ENCODE data around the gene FGF22. TPM values are rescaled to one million over a fixed set of nuclear protein-coding genes. Genes with fewer than 3 reads are reported as not detected.

Gene FGF22
- total RNA-seq, 1 experiment from 2014 or later: 1.3 TPM

- H3K27ac ChIP-seq (ENCODE audit: low read length): no peak overlapping the region
- peak overlapping the region; percentile 66; the same call in 1 of the 2 replicates for H3K4me3 ChIP-seq (ENCODE audit: low read length)
- H3K4me2 ChIP-seq (ENCODE audit: low read length): peak overlapping the region; percentile 83
- no peak overlapping the region for H3K9ac ChIP-seq (ENCODE audit: low read length)
- ATAC-seq (no peak), DNase-seq (no peak)
- no peaks in the 10 kb centered on the region for H3K9me3 ChIP-seq (ENCODE audit: low read length)
- no peaks in the 10 kb centered on the region for H4K20me1 ChIP-seq (ENCODE audit: low read length)
- ChIA-PET CTCF (no interaction called here), POLR2A (ENCODE audit: unreplicated experiment) (no interaction called here)
- no peaks in the 10 kb centered on the region for H3K79me2 ChIP-seq (ENCODE audit: low read length)
- H3K4me1 ChIP-seq (ENCODE audit: insufficient read depth, low read length): no peaks in the 10 kb centered on the region
- H3K36me3 ChIP-seq (ENCODE audit: low read depth, low read length): no peaks in the 10 kb centered on the region
- H3F3A ChIP-seq (ENCODE audit: low read length, unreplicated experiment): no peaks in the 10 kb centered on the region
- intact Hi-C loops (cut with micrococcal nuclease): loop anchor here (10.0 kb wide), 1 partner anchor 64 kb away; the partner anchor contains the start of gene BSG
- H2AFZ ChIP-seq (ENCODE audit: low read length): peak overlapping the region; percentile 87
- H3K27me3 ChIP-seq (ENCODE audit: low read length): no peaks in the 10 kb centered on the region
- no TSS peak for BruUV-seq (replicated peaks)
- no peaks in the 10 kb centered on the region for H3K9me2 ChIP-seq (replicated peaks; ENCODE audit: low read length)
- no peak for TF ChIP-seq EZH2phosphoT487 (IDR thresholded peaks at IDR 0.05; ENCODE audit: borderline replicate concordance, low read length)
- TF ChIP-seq EZH2 (IDR thresholded peaks at IDR 0.05; ENCODE audit: low read length, unreplicated experiment): no peak
- TF ChIP-seq CTCF (conservative IDR thresholded peaks at IDR 0.05; ENCODE audit: low read depth, low read length): no peak
Observed at GRCh38 chr19:638906-639252, 800 bp upstream of the FGF22 start.

GRCh38 chr19:640161-640558 is 481 bp downstream of the FGF22 start:
- Histone ChIP-seq H3K36me3 (ENCODE audit: low read depth, low read length) (no peaks in the 10 kb centered on the region), H4K20me1 (ENCODE audit: low read length) (no peaks in the 10 kb centered on the region), H3F3A (ENCODE audit: low read length, unreplicated experiment) (no peaks in the 10 kb centered on the region), H3K79me2 (ENCODE audit: low read length) (no peaks in the 10 kb centered on the region), H3K9me3 (ENCODE audit: low read length) (no peaks in the 10 kb centered on the region), H2AFZ (ENCODE audit: low read length) (no peak overlapping the region), H3K9me2 (replicated peaks; ENCODE audit: low read length) (no peaks in the 10 kb centered on the region), H3K4me1 (ENCODE audit: insufficient read depth, low read length) (no peaks in the 10 kb centered on the region), H3K4me3 (ENCODE audit: low read length) (peak overlapping the region; percentile 55), H3K4me2 (ENCODE audit: low read length) (peak overlapping the region; percentile 75), H3K9ac (ENCODE audit: low read length) (no peak overlapping the region), H3K27ac (ENCODE audit: low read length) (no peak overlapping the region), H3K27me3 (ENCODE audit: low read length) (no peaks in the 10 kb centered on the region)
- no TSS peak for BruUV-seq (replicated peaks)
- ATAC-seq: no peak
- ChIA-PET POLR2A (ENCODE audit: unreplicated experiment) (no interaction called here), CTCF (no interaction called here)
- DNase-seq: no peak
- TF ChIP-seq EZH2phosphoT487 (IDR thresholded peaks at IDR 0.05; ENCODE audit: borderline replicate concordance, low read length) (no peak), CTCF (conservative IDR thresholded peaks at IDR 0.05; ENCODE audit: low read depth, low read length) (no peak), EZH2 (IDR thresholded peaks at IDR 0.05; ENCODE audit: low read length, unreplicated experiment) (no peak)
- intact Hi-C loops (cut with micrococcal nuclease): no loop called here

- no peak overlapping the region for H3K9ac ChIP-seq (ENCODE audit: low read length)
- H2AFZ ChIP-seq (ENCODE audit: low read length): no peak overlapping the region
- no peaks in the 10 kb centered on the region for H3K4me1 ChIP-seq (ENCODE audit: insufficient read depth, low read length)
- ChIA-PET POLR2A (ENCODE audit: unreplicated experiment) (no interaction called here), CTCF (no interaction called here)
- no peaks in the 10 kb centered on the region for H3K9me3 ChIP-seq (ENCODE audit: low read length)
- no peaks in the 10 kb centered on the region for H3K9me2 ChIP-seq (replicated peaks; ENCODE audit: low read length)
- H3K4me3 ChIP-seq (ENCODE audit: low read length): no peak overlapping the region
- no peak overlapping the region for H3K4me2 ChIP-seq (ENCODE audit: low read length)
- no peaks in the 10 kb centered on the region for H4K20me1 ChIP-seq (ENCODE audit: low read length)
- BruUV-seq (replicated peaks): no TSS peak
- no peak for ATAC-seq
- intact Hi-C loops (cut with micrococcal nuclease): no loop called here
- no peak for DNase-seq
- TF ChIP-seq EZH2phosphoT487 (IDR thresholded peaks at IDR 0.05; ENCODE audit: borderline replicate concordance, low read length) (no peak), CTCF (conservative IDR thresholded peaks at IDR 0.05; ENCODE audit: low read depth, low read length) (no peak), EZH2 (IDR thresholded peaks at IDR 0.05; ENCODE audit: low read length, unreplicated experiment) (no peak)
- no peaks in the 10 kb centered on the region for H3K36me3 ChIP-seq (ENCODE audit: low read depth, low read length)
- no peaks in the 10 kb centered on the region for H3K27me3 ChIP-seq (ENCODE audit: low read length)
- H3K27ac ChIP-seq (ENCODE audit: low read length): no peak overlapping the region
- no peaks in the 10 kb centered on the region for H3K79me2 ChIP-seq (ENCODE audit: low read length)
- H3F3A ChIP-seq (ENCODE audit: low read length, unreplicated experiment): no peaks in the 10 kb centered on the region
Observed at GRCh38 chr19:640606-641189, 1.0 kb downstream of the FGF22 start.
